T-helper 2 cell treated with Interferon-gamma antibody and Interleukin-4, amounts not matched to agents 100 ng/mL and 5 ng/mL, for 36 hours (primary cell): ENCODE results near the gene LDHA. TPM values are rescaled to one million over a fixed set of nuclear protein-coding genes. Genes with fewer than 3 reads are reported as not detected.

Experiments used
- total RNA-seq: library from RNA; stranded (reverse); gene quantifications from 2 replicates; pipeline ENCODE4 v1.2.3, GENCODE V29; 2022

Gene LDHA
- total RNA-seq, 1 donor from 2014 or later, result 1,201 TPM

Other genes with a start within 250 kb of the LDHA start
- gene MRGPRX4, start 221.7 kb upstream of the LDHA start, total RNA-seq, result not detected in 2 replicates
- gene SAA4, start 157.8 kb upstream of the LDHA start, total RNA-seq, result not detected in 2 replicates
- not detected in 2 replicates for gene SAA2, start 145.9 kb upstream of the LDHA start, total RNA-seq
- gene SAA1, start 128.3 kb upstream of the LDHA start, total RNA-seq, result not detected in 2 replicates
- gene HPS5, start 72.4 kb upstream of the LDHA start, total RNA-seq, result 20.7 and 21.5 TPM in 2 replicates
- gene GTF2H1, start 72.0 kb upstream of the LDHA start, total RNA-seq, result 60.3 and 61.2 TPM in 2 replicates
- not detected in 2 replicates for gene LDHC, start 17.8 kb downstream of the LDHA start, total RNA-seq
- gene LDHAL6A, start 61.3 kb downstream of the LDHA start, total RNA-seq, result 0.11 TPM in 1 of 2 replicates, not detected in the other
- gene TSG101, start 132.4 kb downstream of the LDHA start, total RNA-seq, result 42.9 and 46.6 TPM in 2 replicates
- gene UEVLD, start 194.2 kb downstream of the LDHA start, total RNA-seq, result 15.1 and 17.4 TPM in 2 replicates
- 2.2 and 2.6 TPM in 2 replicates for gene MISFA, start 205.2 kb downstream of the LDHA start, total RNA-seq
- gene SPTY2D1, start 239.8 kb downstream of the LDHA start, total RNA-seq, result 23.3 and 25.3 TPM in 2 replicates